ENCODE data around the gene PTGER1. TPM values are rescaled to one million over a fixed set of nuclear protein-coding genes. Genes with fewer than 3 reads are reported as not detected.

The PTGER1 gene
- total RNA-seq, 4 donors from 2014 or later, result 0.31 to 1.3 (median 0.38) TPM; not detected in 1

DNA sequence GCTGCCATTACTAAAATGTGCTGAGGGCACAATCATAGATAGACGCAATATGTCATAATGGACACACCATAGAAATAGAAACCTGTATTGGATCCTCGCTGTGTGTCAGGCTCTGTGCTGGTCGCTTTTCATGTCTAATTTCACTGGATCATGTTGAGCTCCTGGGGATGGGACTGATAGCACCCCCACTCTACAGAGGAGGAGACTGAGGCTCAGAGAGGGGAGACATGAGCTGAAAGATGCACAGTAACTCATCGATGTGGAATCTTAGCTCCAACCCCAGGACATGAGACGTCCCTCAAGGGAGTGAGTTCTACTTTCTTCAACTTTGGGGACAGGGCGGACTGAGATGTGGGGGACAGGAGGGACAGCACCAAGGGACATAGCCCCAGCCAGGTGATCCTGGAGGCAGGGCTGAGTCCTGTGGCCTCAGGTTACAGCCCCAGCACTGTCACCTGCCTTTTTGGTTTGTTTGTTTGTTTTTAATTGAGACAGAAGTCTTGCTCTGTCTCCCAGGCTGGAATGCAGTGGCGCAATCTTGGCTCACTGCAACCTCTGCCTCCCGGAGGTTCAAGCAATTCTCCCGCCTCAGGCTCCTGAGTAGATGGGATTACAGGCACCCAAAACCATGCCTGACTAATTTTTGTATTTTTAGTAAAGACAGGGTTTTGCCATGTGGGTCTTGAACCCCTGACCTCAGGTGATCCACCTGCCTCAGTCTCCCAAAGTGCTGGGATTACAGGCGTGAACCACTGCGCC is 27.4 kb upstream of the PTGER1 start:
- Histone ChIP-seq H3K9me3 (no peaks in the 10 kb centered on the region), H3K4me1 (peaks cover 17 to 50% (median 20%) of the 10 kb centered on the region in 3 donors), H3K27me3 (no peaks in the 10 kb centered on the region), H3K27ac (no peak overlapping the region), H3K4me3 (no peak overlapping the region), H3K36me3 (no peaks in the 10 kb centered on the region)
- 60 to 69% methylated on average over 7 to 11 of the region's 11 CpGs for WGBS, 2 donors
- no peak for DNase-seq
- no peak for TF ChIP-seq POLR2A (IDR thresholded peaks at IDR 0.05)
- TF ChIP-seq, protein P1, sequence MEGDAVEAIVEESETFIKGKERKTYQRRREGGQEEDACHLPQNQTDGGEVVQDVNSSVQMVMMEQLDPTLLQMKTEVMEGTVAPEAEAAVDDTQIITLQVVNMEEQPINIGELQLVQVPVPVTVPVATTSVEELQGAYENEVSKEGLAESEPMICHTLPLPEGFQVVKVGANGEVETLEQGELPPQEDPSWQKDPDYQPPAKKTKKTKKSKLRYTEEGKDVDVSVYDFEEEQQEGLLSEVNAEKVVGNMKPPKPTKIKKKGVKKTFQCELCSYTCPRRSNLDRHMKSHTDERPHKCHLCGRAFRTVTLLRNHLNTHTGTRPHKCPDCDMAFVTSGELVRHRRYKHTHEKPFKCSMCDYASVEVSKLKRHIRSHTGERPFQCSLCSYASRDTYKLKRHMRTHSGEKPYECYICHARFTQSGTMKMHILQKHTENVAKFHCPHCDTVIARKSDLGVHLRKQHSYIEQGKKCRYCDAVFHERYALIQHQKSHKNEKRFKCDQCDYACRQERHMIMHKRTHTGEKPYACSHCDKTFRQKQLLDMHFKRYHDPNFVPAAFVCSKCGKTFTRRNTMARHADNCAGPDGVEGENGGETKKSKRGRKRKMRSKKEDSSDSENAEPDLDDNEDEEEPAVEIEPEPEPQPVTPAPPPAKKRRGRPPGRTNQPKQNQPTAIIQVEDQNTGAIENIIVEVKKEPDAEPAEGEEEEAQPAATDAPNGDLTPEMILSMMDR (IDR thresholded peaks at IDR 0.05), result no peak
- intact Hi-C loops (cut with DNase I), result loop anchor here (10.0 kb wide), 1 partner anchor 52 kb away; no protein-coding TSS in a partner anchor

GRCh38 chr19:14497228-14497921 is 22.2 kb upstream of the PTGER1 start:
- Histone ChIP-seq H3K27ac (peak overlapping the region; percentile 93 to 95 (median 94)), H3K27me3 (no peaks in the 10 kb centered on the region), H3K4me3 (no peak overlapping the region), H3K4me1 (peaks cover 25 to 57% (median 32%) of the 10 kb centered on the region in 3 donors), H3K9me3 (no peaks in the 10 kb centered on the region), H3K36me3 (peaks cover 0 to 11% (median 5%) of the 10 kb centered on the region in 3 donors)
- DNase-seq, result no peak
- intact Hi-C loops (cut with DNase I), result no loop called here
- WGBS, 2 donors, result 28 to 39% methylated on average over 5 to 6 of the region's 6 CpGs
- TF ChIP-seq POLR2A (IDR thresholded peaks at IDR 0.05), result no peak
- TF ChIP-seq, protein P1 (IDR thresholded peaks at IDR 0.05), result no peak

DNA sequence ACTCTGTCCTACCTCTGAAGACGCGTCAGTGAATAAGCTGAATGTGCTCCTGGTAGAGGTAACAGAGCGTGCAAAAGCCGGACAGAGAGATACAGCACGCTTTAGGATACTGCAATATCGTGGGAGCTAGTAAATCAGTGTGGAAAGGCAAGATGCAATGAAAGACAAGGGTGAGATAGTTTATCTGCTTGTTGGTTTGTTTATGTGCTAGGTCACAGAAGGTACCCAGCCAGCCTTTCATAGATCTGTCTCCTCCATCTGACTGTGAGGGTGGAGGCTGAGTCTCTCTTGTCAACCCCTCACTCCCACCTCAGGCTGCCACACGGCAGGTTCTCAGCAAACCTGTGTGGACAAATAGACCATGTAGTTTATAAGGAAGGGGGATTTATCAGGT is 21.7 kb upstream of the PTGER1 start:
- H3K27ac ChIP-seq, result peak overlapping the region; percentile 93 to 95 (median 94)
- H3K4me3 ChIP-seq, result peak overlapping the region; percentile 78 to 95 (median 78)

GRCh38 chr19:14496029-14496833 is 21.1 kb upstream of the PTGER1 start, which contains the start of gene GIPC1:
GIPC1 (minus strand) TSS chr19:14496127; CDS start chr19:14482976, 13,151 bp downstream.
- Histone ChIP-seq H3K36me3 (peaks cover 7 to 22% (median 11%) of the 10 kb centered on the region in 3 donors), H3K27ac (peak within 1 kb of the TSS; percentile 93 to 95 (median 94)), H3K4me3 (peak within 1 kb of the TSS; percentile 78 to 95 (median 78)), H3K9me3 (no peaks in the 10 kb centered on the region), H3K27me3 (no peaks in the 10 kb centered on the region), H3K4me1 (peaks cover 25 to 58% (median 32%) of the 10 kb centered on the region in 3 donors)
- peak; percentile 42 for DNase-seq
- peak in 3 of 4 donors; percentile 54 to 80 (median 71) for TF ChIP-seq POLR2A (IDR thresholded peaks at IDR 0.05)
- TF ChIP-seq, protein P1 (IDR thresholded peaks at IDR 0.05), result peak in 1 of 6 experiments; percentile 10
- 8 to 13% methylated on average over 14 to 20 of the region's 71 CpGs for WGBS, 2 donors
- intact Hi-C loops (cut with DNase I), result no loop called here

More for the DNA sequence above, 21.7 kb upstream of the PTGER1 start:
- Histone ChIP-seq H3K36me3 (peaks cover under 1 to 16% (median 5%) of the 10 kb centered on the region in 3 donors), H3K4me1 (peaks cover 25 to 58% (median 32%) of the 10 kb centered on the region in 3 donors), H3K27me3 (no peaks in the 10 kb centered on the region), H3K9me3 (no peaks in the 10 kb centered on the region)
- DNase-seq, result no peak
- 17 to 19% methylated on average over 6 to 7 of the region's 7 CpGs for WGBS, 2 donors
- TF ChIP-seq POLR2A (IDR thresholded peaks at IDR 0.05), result no peak
- TF ChIP-seq, protein P1 (IDR thresholded peaks at IDR 0.05), result no peak
- intact Hi-C loops (cut with DNase I), result no loop called here
